NOMO-1 treated with DMSO at 0.1 percent for 48 hours (cell line): Measurements from ENCODE around the gene RNF215.
A peak's percentile ranks its signal among the peaks of the same experiment; 100 is the strongest.

ENCODE experiments used
- DNase-seq: peaks from one replicate; lab custom pipeline; 2025; ENCODE audit not compliant: unreplicated experiment; lab: John Stamatoyannopoulos, UW

RNF215 gene

DNA sequence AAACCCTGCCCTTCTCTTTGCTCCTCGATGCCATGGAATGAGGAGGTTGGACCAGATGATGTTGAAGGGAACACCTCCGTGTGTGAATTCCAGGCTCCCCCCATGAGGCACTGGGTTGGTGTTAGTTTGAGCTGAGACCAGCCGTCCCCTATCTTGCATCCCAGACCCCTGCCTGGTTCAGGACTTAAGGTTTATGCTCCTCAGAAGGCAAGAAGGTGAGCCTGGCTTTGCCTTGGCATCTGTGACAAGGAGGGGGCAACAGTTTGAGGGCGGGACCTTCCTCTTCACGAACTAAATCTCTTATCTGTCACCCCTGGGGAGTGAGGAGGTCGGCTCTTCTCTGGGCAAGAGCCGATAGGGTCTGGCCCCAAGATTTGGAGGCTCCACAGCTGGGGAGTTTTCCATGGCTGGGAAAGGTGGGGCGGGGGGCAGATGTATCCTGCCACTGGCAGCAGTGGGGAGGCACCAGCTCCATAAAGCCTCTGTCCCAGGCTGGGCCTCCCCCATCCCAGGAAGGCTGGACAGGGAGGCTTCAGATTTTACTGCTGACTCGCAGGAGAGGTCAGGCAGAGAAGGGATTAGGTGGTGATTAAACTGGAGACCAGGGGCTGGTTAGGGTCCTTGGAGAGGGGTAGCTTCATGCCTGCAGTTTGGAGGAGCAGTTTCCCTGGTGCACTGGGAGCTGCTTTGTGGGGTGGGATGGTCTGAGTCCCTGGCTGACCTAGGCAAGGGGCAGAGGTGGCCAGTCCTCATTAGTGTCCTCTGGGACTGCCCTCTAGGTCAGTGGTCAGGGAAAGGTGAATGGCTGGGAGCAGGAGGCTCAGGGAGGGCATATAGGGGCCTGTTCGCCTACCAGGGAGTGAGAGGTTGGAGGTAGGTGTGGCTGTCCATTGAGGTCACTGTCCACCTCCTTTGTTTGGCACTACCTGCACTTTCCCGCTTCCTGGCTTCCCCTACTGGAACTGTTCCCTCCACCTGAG, 10.7 kb upstream of the RNF215 start:
- DNase-seq, result no peak

DNA sequence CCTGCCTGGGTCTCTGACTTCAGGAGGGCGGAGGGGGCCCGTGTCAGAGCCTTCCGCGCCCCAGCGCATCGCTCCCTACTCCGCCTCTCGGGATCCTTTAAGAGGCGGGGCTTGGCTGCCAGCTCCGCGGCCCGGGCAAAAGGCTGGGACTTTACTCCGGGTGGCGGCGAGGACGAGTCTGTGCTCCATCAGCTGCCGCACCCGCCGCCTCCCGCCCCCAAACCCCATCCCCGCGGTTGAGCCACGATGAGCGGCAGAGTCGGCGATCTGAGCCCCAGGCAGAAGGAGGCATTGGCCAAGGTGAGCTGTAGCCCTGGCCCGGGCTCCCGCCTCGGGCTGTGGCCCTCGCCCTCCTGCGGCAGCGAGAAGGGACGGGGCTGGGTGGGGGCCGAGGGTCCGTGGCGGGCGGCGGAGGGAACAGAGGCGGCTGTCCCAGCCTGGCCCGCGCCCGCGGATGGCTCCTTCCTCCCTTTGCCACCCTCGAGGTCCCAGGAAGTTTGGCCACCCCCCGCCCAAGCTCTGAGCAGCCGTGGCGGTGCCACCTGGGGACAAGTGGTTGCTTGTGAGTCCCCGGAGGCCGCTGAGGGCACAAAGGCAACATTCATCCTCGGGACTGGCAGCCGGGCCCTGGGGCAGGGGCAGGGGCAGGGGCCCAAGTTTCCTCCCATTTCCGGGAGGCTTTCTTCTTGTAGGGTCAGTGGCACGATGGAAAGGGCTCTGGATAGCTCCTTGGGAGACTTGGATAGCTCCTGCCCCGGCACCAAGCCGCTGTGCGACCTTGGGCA, 9.9 kb upstream of the RNF215 start, which contains the start of gene SEC14L2:
Gene SEC14L2 (plus strand): TSS at position 148 of the 785 bp plus-strand sequence. CDS start 99 bp downstream, at position 247.
- DNase-seq, result no peak

DNA sequence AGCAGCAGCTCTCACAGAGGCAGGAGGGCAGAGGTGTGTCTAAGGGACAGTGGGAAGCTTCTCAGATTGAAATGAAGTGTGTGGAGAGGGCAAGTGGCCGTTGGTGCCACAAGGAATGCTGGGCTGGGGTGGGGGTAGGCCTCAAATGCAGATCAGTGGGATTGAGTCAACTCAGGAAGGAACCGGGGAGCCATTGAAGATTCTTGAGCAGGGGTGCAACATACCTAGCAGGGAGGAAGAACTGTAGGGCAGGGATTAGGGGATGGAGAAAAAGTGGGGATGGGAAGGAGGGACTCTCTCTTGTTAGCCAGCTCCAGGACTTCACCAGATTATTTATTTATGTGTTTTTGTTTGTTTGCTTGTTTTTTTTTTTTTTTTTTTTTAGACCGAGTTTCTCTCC, 6.7 kb upstream of the RNF215 start:
- no peak for DNase-seq

DNA sequence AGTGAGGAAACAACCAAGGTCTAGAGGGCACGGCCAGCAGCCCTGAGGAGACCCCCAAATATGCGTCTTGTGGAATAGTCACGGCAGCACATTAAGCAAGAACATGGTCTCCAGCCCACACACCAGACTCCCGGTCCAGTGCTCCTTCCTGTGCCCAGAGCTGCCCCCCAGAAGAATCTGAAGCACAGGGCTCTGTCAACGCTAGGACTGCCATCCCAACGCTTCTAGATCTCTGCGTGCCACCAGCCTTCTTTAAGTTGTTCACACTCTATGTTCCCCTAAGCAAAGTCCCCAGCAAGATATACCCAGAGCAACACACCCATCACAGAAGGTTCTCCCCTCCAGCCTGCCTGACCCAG, 6.1 kb upstream of the RNF215 start:
- DNase-seq, result no peak

DNA sequence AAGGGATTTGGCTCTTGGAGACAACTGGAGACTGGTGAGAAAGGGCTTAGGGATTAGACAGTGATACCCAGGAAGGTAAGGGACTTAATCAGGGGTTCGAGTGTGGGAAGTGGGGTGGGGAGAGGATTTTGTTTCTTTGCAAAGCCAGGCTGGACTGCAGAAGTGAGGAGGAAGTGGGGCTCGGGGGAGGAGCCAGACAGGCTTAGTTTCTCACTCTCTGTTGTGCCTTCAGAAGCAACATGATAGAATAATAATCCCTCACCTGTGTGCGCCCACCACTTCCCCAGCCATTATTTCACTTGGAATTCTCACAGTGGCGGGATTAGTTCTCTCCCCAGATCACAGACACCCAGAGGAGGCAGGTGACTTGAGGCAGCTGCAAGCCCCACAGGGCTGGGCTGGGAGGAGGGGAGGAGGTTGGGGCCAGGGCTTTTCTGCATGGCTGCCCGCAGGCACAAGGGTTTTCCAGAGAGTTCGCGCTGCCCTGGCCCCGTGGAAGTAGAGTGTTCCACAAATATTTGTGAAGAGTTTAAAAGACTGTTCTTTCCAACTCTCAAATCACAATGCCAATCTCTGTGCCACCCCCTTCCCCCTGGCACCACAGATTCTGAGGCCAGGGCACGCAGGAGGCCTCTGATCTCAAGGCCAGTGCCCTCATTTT, 5.6 kb upstream of the RNF215 start:
- peak; percentile 17 for DNase-seq

DNA sequence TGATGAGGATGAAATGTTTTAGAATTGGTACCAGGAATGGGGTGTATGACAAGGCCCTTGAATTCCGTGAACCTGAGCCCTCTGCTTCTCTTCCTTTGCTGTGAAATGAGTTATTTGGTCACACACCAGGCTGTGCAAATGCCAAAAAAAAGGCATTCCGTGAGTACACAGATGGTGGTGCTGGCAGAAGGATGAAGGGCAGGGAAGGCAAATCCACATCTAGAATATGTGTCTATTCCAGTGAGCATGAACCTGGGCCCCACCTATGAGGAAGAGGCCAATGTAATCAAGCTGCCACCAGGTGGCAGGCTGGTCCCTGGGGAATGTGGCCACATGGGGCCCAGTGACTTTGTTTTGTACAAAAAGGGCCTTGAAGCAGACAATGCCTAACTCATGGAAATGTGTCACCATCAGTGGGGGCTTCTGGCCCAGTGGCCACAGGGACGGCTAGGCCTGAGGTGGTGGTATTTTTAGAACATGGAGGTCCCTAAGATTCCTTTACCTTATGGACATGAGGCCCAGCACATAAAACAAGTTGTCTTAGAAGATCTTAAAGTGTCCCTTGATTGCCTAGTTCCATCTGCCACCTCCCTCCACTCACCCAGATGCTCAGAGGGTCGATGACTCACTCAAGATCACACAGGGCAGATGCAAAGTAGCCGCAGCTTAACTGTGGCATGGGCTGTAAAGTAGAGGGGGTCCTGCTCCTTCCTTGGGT, 3.9 kb upstream of the RNF215 start:
- peak; percentile 48 for DNase-seq

DNA sequence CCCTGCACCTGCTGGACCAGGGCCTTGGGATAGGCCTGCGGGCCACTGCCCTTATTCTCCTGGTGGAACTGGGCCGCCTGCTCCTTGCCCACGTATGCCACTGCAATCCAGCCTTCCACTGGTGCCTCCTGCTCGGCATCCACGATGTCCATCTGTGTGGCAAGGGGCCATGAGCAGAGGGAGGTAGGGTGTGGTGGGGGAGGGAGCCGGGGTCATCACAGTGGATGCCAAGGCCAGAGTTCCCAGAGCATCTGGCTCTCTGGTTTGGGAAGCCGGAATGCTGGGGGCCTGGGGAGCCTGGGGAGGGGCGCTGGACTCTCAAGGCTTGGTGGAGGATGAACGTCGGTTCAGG, 627 bp downstream of the RNF215 start:
- DNase-seq, result no peak

DNA sequence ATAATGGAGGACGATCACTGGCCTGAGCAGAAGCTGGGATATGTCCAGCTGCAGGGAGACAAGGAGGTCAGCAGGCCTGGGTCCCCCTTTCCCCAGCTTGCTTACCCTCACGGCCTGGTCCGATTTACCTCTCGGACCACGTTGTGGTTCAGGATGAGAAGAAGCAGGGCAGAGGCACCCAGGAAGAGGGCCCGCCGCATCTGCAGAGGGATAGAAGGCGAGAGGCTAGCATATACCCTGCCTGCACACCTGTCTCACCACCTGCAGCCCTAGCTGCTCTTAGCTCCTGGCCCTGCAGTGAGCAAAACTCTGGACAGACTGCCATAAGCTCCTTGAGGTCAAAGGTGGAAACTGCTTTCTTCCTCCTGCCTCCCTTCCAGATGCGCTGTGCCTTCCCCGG, 1.3 kb downstream of the RNF215 start:
- no peak for DNase-seq

DNA sequence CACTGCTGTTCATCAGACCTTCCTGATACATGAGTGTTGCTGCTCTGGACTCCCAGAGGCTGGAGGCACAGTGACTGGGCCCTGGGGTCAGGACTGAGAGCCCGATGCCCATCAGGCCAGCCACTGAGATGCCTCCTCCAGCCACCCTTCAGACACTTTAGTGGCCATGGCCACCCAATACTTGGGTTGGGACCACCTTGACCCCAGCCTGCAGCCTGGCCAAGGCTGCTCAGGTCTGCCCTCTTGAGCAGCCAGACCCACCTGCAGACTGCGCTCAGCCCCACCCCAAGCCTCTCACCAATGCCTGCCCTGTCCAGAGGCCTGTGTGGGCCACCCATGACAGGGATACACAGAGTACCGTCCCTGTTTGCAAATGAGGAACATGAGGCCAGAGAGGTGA, 4.2 kb downstream of the RNF215 start:
- DNase-seq, result no peak

DNA sequence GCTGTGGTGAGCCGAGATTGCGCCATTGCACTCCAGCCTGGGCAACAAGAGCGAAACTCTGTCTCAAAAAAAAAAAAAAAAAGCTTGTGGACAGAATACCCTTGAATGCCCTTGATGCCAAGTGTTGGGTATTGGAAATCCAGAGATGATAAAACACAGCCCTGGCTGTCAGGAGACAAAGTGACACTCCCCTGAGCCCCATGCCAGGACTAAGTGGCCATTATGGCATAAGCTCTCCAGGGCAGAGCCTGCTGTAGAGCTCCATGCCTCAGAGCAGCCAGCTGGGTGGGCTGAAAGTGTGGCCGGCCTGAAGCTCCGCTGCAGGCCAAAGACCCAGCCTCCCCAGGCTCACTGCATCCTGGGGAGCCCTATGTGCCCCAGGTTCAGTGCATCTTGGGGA, 4.9 kb downstream of the RNF215 start:
- DNase-seq, result no peak

DNA sequence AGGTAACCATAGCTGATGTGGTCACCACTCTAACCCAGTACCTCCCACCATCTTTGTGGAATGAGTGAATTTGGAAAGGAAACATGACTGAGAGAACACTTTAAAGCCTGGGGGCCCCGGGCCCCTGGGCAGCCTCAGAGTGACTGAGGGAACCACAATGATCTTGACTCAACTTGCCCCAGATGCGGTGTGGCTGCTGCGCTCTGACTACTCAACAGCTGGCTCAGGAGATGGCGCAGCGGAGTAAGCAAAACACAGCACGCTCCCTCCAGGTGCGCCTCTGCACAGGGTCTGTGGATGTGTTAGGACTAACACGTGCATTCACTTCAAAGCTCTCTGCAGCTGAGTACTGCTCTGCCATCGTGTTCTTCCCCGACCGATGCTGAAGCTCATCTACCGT, 5.9 kb downstream of the RNF215 start:
- DNase-seq, result no peak

DNA sequence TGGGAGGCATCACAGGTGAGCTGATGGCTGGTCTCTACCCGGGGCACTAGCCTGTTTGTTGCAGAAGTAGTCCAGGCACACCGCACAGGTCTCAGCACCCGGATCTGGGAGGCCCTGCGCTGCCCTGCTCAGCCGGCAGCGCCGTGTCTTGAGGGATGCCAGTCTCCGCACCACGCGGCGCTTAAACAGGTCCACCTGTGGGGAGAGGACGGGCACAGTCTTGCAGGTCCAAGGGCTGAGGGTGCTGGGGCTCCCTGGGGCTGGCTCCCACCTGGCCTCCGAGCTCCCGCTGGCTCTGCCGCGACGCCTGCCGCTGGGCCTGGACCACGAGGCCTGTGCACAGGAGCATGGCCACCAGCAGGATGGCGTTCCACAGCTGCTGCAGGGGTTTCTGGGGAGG, 7.2 kb downstream of the RNF215 start:
- DNase-seq, result no peak

DNA sequence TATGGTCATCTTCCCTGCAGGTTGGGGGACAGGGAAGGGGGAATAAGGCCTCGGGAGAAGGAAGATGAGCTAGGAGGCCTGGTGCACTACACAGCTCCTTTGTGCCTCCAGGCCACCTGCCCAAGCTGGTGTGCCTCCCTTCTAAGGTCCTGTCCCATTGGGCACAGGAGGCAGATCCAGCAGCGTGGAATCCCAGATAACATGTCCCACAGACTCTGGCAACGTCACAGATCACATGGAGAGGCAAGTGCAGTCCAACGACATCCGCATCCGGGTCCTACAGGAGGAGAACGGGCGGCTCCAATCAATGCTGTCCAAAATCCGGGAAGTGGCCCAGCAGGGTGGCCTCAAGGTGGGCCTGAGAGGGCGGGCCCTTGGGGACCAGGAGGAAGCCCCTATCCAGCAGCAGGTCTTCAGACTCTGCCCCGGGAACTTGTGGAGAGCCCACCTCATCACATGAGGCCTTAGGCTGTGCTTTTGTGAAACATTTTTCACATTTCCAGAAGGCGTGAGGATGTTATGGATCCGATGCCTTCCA, 11.8 kb downstream of the RNF215 start:
- DNase-seq, result no peak

DNA sequence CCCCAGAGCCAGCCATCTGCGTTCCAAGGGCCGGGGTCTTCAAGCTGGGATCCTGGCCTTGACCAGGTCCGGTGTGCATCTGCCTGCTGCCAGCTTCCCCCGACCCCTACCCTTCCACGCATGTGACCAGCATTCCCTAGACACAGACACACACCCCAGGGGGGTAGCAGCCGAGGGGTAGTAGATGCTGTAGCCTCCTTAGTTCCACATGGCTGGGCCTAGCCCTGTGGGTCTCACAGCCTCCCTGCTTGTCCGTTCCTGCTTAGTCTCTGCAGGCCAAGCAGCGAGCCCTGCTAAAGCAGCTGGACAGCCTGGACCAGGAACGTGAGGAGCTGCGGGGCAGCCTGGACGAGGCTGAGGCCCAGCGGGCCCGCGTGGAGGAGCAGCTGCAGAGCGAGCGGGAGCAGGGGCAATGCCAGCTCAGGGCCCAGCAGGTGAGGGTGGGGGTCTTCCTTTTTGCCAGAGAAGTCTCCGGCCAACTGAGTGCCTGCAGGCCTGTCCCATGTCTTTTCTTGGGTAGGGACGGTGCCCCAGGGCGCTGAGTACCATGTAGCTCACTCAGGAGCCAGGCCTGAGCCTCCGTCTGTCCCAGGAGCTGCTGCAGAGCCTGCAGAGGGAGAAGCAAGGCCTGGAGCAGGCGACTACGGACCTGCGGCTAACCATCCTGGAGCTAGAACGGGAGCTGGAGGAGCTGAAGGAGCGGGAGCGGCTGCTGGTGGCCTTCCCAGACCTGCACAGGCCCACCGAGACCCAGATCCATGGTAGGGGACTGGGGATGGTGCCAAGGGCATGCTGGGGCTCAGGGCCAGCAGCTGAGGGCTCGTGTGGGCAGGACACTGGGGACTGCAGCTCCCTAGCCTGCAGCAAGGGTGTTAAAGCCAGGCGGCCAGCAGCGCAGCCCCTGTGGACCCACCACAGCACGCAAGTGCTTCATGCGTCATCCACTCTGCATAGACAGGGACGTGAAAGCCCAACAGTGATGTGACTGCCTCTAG, 13.6 kb downstream of the RNF215 start:
- DNase-seq, result no peak

DNA sequence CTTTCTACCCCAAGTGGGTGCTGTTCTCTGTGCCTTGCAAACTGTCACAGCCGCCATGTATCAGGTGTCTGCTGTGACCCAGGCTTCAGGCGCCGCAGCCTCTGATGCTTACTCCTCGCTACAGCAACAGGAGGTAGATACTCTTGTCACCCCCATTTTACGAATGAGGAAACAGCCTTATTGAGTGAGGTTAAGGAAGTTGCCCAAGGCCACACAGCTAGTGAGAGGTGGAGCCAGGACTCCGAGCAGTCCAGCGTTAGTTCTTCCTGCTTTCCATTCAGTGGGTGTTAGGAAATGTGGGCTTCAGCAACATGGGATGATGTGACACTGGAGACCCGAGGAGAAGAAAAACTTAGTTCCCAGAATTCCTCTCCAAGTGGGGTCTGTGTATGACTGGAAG, 14.3 kb downstream of the RNF215 start:
- DNase-seq, result peak; percentile 72

DNA sequence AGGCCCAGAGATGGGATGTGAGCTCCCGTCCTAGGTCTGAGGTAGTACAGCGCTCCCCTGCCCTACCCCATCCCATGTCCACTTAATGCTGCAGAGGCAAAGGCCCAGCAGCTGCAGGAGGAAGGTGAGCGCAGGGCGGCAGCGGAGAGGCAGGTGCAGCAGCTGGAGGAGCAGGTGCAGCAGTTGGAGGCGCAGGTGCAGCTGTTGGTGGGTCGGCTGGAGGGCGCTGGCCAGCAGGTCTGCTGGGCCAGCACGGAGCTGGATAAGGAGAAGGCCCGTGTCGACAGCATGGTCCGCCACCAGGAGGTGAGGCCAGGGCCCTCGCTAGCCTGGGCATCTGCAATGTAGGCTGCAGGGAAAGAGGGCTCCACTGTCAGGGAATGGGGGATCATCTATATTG, 15.2 kb downstream of the RNF215 start:
- DNase-seq, result no peak

DNA sequence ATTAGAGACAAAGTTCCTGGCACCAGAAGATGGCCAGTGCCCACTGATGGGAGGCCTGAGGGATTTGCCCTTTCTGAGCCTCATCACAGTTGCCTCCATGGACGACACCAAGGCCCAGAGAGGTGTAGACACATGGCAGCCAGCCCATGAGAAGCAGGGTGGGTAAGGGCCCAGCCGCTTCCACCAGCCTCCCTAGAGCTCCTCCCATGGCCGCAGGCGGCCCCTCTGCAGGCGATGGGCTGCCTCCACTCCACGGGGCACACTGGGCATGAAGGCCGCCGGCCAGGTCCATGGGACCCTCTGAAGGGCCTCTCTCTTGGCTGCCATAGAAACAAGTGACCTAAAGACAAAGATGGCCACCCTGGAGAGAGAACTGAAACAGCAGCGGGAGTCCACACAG, 15.9 kb downstream of the RNF215 start:
- DNase-seq, result no peak

DNA sequence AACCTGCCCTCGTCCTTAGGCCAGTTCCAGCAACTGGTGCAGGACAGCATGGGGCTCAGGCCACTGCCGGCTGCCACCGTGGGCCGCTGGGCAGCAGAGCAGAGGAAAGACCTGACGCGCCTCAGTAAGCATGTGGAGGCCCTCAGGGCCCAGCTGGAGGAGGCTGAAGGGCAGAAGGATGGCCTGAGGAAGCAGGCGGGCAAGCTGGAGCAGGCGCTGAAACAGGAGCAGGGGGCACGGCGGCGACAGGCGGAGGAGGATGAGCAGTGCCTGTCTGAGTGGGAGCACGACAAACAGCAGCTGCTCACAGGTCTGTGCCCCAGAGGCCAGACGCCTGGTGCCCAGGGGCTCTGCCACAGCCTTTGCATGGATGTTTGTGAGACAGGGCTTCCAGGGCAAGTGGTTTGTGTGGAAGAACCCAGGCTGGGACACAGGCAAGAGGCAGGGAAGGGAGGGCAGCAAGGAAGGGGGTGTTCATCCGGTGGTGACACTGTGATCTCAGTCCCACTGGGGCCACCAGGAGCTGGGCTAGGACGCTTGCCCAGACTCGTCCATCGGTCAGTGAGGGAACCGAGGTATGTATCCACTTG, 16.5 kb downstream of the RNF215 start:
- no peak for DNase-seq

DNA sequence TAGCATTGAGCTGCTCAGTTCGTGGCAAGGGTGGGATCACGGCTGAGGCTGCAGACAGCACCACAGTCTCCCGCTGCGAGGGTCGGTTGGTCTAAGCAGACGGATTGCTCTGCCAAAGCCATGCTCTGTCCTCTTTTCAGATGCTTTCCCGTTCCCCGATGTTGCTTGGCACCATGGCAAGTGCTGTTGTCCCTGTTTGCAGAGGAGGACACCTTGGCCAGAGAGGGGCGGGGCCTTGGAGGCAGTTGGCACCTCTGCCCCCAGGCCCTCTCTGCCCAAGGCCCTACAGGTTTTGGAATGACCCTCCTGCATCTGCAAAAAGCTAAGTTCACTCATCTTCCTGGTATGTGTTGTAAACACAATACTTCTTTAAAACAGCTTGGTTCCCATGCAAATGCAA, 18.8 kb downstream of the RNF215 start:
- DNase-seq, result no peak
